Tibial artery (tissue), 4 donors: ENCODE data around the gene CCT5.
"Not testable (repeated sequence)": the region's sequence is repeated elsewhere in the genome, so short reads cannot be mapped to it uniquely, and the experiment has no call there.

Source experiments
- DNase-seq, 2 donors: peaks; one replicate each; pipeline ENCODE4 v3.0.0-alpha.2; 2019
- H3K27ac ChIP-seq, 2 donors: fragments of 200-600 bp; sonication (generic) in 1 of 2; 1 replicate in 1 of 2; 2 replicates in 1 of 2; pipeline ENCODE4 v1.5.1; 2018 to 2019; ENCODE audit warnings: mild to moderate bottlenecking in 1 of 2
- H3K27me3 ChIP-seq, 2 donors: fragments of 200-600 bp; sonication (generic) in 1 of 2; one replicate each; pipeline versions ENCODE4 v1.5.1 to v1.6.0; 2016 to 2019
- H3K36me3 ChIP-seq, 3 donors: fragments of 200-600 bp; sonication (generic) in 2 of 3; one replicate each; pipeline ENCODE4 v1.5.1; 2016 to 2019; ENCODE audit warnings: mild to moderate bottlenecking in 2 of 3
- H3K4me1 ChIP-seq, 4 donors: fragments of 200-600 bp; sonication (generic) in 2 of 4; 1 replicate in 3 of 4; 2 replicates in 1 of 4; pipeline ENCODE4 v1.5.1; 2016 to 2019
- H3K4me3 ChIP-seq, 2 donors: fragments of 200-600 bp; sonication (generic) in 1 of 2; 1 replicate in 1 of 2; 2 replicates in 1 of 2; pipeline ENCODE4 v1.5.1; 2018 to 2019; ENCODE audit warnings: mild to moderate bottlenecking in 2 of 2
- H3K9me3 ChIP-seq, 3 donors: fragments of 200-600 bp; sonication (generic) in 1 of 3; one replicate each; pipeline ENCODE4 v1.5.1; 2016 to 2019
- CTCF ChIP-seq, 2 experiments: fragments of 200-600 bp in 1 of 2; fragments of 450-650 bp in 1 of 2; IDR thresholded peaks; one replicate each; pipeline ENCODE4 v1.5.1; 2017 to 2019; ENCODE audit warnings: antibody characterized with exemption in 2 of 2, mild to moderate bottlenecking in 1 of 2, moderate library complexity in 1 of 2
- intact Hi-C: fragments of 100-400 bp; cut with DNase I; formaldehyde crosslinking; loops from one replicate; pipeline ENCODE4 v1.15.0; 2023; ENCODE audit warnings: low total_unique reads

Gene CCT5

GRCh38 chr5:10246761-10247160, 3.3 kb upstream of the CCT5 start:
- intact Hi-C loops: no loop called here
- Histone ChIP-seq H3K27me3 (no peaks in the 10 kb centered on the region), H3K4me3 (no peak overlapping the region), H3K4me1 (peaks cover 0 to 22% (median 13%) of the 10 kb centered on the region in 4 donors), H3K36me3 (no peaks in the 10 kb centered on the region), H3K9me3 (no peaks in the 10 kb centered on the region), H3K27ac (no peak overlapping the region)
- no peak for DNase-seq
- TF ChIP-seq CTCF (IDR thresholded peaks at IDR 0.05): no peak

DNA sequence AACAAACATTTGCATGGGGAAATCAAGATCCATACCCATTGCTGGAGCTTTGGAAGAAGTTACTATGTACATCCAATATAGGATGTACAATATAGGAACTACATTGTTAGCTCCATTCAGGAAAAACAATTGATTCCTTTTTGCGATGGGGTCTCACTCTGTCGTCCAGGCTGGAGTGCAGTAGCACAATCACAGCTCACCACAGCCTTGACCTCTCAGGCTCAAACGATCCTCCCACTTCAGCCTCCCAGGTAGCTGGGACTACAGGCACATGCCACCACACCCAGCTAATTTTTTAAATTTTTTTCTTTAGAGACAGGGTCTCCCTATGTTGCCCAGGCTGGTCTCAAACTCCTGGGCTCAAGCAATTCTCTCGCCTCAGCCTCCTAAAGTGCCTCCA, 2.9 kb upstream of the CCT5 start:
- H3K4me3 ChIP-seq, intact Hi-C loops, H3K9me3 ChIP-seq, H3K27me3 ChIP-seq, H3K36me3 ChIP-seq, DNase-seq, H3K27ac ChIP-seq: not testable (repeated sequence)
- H3K4me1 ChIP-seq: peaks cover 0 to 27% (median 17%) of the 10 kb centered on the region in 4 donors

GRCh38 chr5:10248378-10249260, 1.5 kb upstream of the CCT5 start:
- Histone ChIP-seq H3K27me3 (no peaks in the 10 kb centered on the region), H3K9me3 (no peaks in the 10 kb centered on the region), H3K27ac (peak overlapping the region; percentile 80 to 87), H3K4me3 (peak overlapping the region; percentile 81 to 82), H3K36me3 (no peaks in the 10 kb centered on the region), H3K4me1 (peaks cover 0 to 37% (median 18%) of the 10 kb centered on the region in 4 donors)
- no peak for DNase-seq
- no peak for TF ChIP-seq CTCF (IDR thresholded peaks at IDR 0.05)
- intact Hi-C loops: no loop called here

DNA sequence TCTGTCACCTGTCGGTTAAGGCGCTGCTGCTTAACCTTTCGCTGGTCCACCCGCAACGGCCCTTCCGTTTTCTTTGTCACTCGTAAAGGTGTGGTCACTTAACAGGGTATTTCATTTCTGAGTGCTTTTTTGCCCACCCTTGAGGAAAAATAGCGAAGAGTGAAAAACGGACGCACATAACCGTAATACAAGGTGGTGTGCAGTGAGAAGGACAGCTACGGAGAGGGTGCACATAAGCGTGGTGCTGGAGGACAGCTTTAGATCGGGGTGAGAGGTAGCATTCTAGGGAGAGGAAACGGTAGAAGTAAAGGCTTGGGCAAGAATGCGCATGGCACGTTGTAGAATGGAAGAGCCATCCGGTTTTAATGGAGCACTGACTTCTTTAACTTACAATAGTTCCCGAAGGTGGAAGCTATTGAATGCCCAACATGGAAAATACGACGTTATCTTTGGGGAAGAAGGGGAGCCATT, 761 bp downstream of the CCT5 start:
- no peak for DNase-seq

GRCh38 chr5:10251405-10251804, 1.3 kb downstream of the CCT5 start:
- DNase-seq: no peak
- Histone ChIP-seq H3K4me1 (peaks cover 0 to 37% (median 18%) of the 10 kb centered on the region in 4 donors), H3K27me3 (no peaks in the 10 kb centered on the region), H3K27ac (peak overlapping the region; percentile 80 to 87), H3K36me3 (peaks cover 6 to 20% (median 10%) of the 10 kb centered on the region in 3 donors), H3K4me3 (peak overlapping the region; percentile 81 to 82), H3K9me3 (no peaks in the 10 kb centered on the region)
- no peak for TF ChIP-seq CTCF (IDR thresholded peaks at IDR 0.05)
- intact Hi-C loops: no loop called here

More for the DNA sequence above, 761 bp downstream of the CCT5 start:
- H3K27ac ChIP-seq: peak overlapping the region; percentile 80 to 87
- intact Hi-C loops: no loop called here
- H3K27me3 ChIP-seq: no peaks in the 10 kb centered on the region
- H3K36me3 ChIP-seq: peaks cover 5 to 15% (median 5%) of the 10 kb centered on the region in 3 donors
- peaks cover 0 to 37% (median 18%) of the 10 kb centered on the region in 4 donors for H3K4me1 ChIP-seq
- no peaks in the 10 kb centered on the region for H3K9me3 ChIP-seq
- peak overlapping the region; percentile 81 to 82 for H3K4me3 ChIP-seq
- no peak for TF ChIP-seq CTCF (IDR thresholded peaks at IDR 0.05)

- TF ChIP-seq CTCF (IDR thresholded peaks at IDR 0.05): no peak
- peaks cover 0 to 35% (median 18%) of the 10 kb centered on the region in 4 donors for H3K4me1 ChIP-seq
- no peak overlapping the region for H3K4me3 ChIP-seq
- intact Hi-C loops: no loop called here
- no peak overlapping the region for H3K27ac ChIP-seq
- DNase-seq: no peak
- peaks cover 25 to 39% (median 28%) of the 10 kb centered on the region in 3 donors for H3K36me3 ChIP-seq
- H3K9me3 ChIP-seq: no peaks in the 10 kb centered on the region
- no peaks in the 10 kb centered on the region for H3K27me3 ChIP-seq
These were observed 3.3 kb downstream of the CCT5 start for GRCh38 chr5:10253390-10253789.
